Tibial artery (tissue), 4 donors: ENCODE results near the gene GNAI3.

Source experiments
- DNase-seq, 2 donors: peaks; one replicate each; pipeline ENCODE4 v3.0.0-alpha.2; 2019
- H3K27ac ChIP-seq, 2 donors: fragments of 200-600 bp; sonication (generic) in 1 of 2; 1 replicate in 1 of 2; 2 replicates in 1 of 2; pipeline ENCODE4 v1.5.1; 2018 to 2019; ENCODE audit warnings: mild to moderate bottlenecking in 1 of 2
- H3K27me3 ChIP-seq, 2 donors: fragments of 200-600 bp; sonication (generic) in 1 of 2; one replicate each; pipeline versions ENCODE4 v1.5.1 to v1.6.0; 2016 to 2019
- H3K36me3 ChIP-seq, 3 donors: fragments of 200-600 bp; sonication (generic) in 2 of 3; one replicate each; pipeline ENCODE4 v1.5.1; 2016 to 2019; ENCODE audit warnings: mild to moderate bottlenecking in 2 of 3
- H3K4me1 ChIP-seq, 4 donors: fragments of 200-600 bp; sonication (generic) in 2 of 4; 1 replicate in 3 of 4; 2 replicates in 1 of 4; pipeline ENCODE4 v1.5.1; 2016 to 2019
- H3K4me3 ChIP-seq, 2 donors: fragments of 200-600 bp; sonication (generic) in 1 of 2; 1 replicate in 1 of 2; 2 replicates in 1 of 2; pipeline ENCODE4 v1.5.1; 2018 to 2019; ENCODE audit warnings: mild to moderate bottlenecking in 2 of 2
- H3K9me3 ChIP-seq, 3 donors: fragments of 200-600 bp; sonication (generic) in 1 of 3; one replicate each; pipeline ENCODE4 v1.5.1; 2016 to 2019
- intact Hi-C: fragments of 100-400 bp; cut with DNase I; formaldehyde crosslinking; loops from one replicate; pipeline ENCODE4 v1.15.0; 2023; ENCODE audit warnings: low total_unique reads
- TF ChIP-seq, protein P1 (sequence below), 2 experiments: fragments of 200-600 bp in 1 of 2; fragments of 450-650 bp in 1 of 2; IDR thresholded peaks; one replicate each; pipeline ENCODE4 v1.5.1; 2017 to 2019; ENCODE audit warnings: antibody characterized with exemption in 2 of 2, mild to moderate bottlenecking in 1 of 2, moderate library complexity in 1 of 2

GNAI3 gene

DNA sequence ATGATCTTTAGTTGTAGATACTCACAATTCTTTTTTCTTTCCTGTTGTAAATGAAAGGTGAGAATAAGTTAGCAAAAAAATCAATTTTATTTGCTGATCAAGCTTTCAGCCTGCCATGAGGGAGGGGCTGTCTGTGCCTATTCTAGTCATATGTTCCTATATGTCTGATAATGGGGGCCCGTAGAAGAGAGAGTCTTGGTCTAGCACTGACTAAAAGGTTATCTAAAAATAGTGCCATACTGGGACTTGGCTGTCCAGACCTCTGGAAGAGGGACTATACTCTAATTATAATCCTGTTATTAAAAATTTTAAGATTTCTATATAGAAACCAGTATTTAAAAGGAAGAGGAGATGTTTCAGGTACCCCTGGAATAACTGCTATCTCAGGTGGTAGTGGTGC lies 18.6 kb downstream of the GNAI3 start:
- no peak overlapping the region for H3K27ac ChIP-seq

DNA sequence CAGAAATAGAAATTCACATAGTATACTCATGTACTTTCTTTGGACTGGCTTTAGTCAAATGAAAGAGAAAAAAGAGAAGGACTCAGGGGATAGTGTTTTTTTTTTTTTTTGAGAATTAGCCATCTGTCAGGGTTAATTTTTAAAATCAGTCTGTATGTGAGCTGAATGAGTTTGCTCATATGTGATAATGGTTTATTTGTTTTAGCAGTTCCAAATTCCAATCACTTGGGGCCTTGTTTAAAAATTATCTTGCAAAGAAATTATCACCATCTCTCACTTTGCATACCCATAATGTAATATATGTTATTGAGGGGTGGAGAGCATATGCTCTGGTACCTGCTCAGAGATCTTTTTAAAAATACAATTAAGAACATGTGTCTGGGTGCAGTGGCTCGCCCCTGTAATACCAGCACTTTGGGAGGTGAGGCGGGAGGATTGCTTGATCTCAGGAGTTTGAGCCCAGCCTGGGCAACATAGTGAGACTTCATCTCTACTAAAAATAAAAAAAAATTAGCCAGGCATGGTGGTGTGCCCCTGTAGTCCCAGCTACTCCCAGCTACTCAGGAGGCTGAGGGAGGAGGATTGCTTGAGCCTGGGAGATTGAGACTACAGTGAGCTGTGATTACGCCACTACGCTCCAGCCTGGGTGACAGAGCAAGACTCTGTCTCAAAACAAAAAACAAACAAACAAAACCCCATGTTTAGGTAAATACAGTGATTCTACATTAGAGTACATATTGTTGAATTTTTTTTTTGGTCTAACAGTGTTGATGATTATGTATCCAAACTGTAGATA lies 19.7 kb downstream of the GNAI3 start:
- Histone ChIP-seq H3K4me3 (no peak overlapping the region), H3K27me3 (no peaks in the 10 kb centered on the region), H3K9me3 (no peaks in the 10 kb centered on the region), H3K36me3 (no peaks in the 10 kb centered on the region), H3K27ac (no peak overlapping the region), H3K4me1 (peaks cover 0 to 79% (median 18%) of the 10 kb centered on the region in 4 donors)
- intact Hi-C loops: no loop called here
- TF ChIP-seq, protein P1, sequence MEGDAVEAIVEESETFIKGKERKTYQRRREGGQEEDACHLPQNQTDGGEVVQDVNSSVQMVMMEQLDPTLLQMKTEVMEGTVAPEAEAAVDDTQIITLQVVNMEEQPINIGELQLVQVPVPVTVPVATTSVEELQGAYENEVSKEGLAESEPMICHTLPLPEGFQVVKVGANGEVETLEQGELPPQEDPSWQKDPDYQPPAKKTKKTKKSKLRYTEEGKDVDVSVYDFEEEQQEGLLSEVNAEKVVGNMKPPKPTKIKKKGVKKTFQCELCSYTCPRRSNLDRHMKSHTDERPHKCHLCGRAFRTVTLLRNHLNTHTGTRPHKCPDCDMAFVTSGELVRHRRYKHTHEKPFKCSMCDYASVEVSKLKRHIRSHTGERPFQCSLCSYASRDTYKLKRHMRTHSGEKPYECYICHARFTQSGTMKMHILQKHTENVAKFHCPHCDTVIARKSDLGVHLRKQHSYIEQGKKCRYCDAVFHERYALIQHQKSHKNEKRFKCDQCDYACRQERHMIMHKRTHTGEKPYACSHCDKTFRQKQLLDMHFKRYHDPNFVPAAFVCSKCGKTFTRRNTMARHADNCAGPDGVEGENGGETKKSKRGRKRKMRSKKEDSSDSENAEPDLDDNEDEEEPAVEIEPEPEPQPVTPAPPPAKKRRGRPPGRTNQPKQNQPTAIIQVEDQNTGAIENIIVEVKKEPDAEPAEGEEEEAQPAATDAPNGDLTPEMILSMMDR (IDR thresholded peaks at IDR 0.05): no peak
- no peak for DNase-seq

More for the DNA sequence above, 18.6 kb downstream of the GNAI3 start:
- Histone ChIP-seq H3K4me3 (no peak overlapping the region), H3K36me3 (no peaks in the 10 kb centered on the region), H3K9me3 (no peaks in the 10 kb centered on the region), H3K27me3 (no peaks in the 10 kb centered on the region), H3K4me1 (peaks cover 0 to 90% (median 23%) of the 10 kb centered on the region in 4 donors)
- intact Hi-C loops: no loop called here
- TF ChIP-seq, protein P1 (IDR thresholded peaks at IDR 0.05): no peak
- no peak for DNase-seq

DNA sequence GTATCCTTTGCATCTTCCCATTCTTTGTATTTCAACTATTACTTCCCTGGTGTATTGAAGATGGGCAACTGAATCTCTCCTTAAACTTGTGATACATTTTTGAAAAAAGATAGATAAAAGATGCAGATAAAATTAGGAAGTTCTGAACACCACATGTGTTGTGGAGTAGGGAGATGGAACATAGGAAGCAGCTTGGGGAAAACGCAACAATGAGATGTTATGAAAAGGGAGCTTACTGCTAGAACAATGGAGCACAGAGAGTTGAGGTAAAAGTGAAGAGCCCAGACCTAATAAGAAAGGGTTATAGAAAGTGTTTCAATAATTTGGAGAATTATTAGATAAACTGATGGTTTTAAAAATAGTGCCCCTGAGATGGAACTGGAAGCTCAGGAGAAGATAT lies 20.9 kb downstream of the GNAI3 start:
- no peak for DNase-seq
- intact Hi-C loops: no loop called here
- Histone ChIP-seq H3K27me3 (no peaks in the 10 kb centered on the region), H3K4me3 (no peak overlapping the region), H3K27ac (no peak overlapping the region), H3K9me3 (no peaks in the 10 kb centered on the region), H3K4me1 (peaks cover 0 to 67% (median 13%) of the 10 kb centered on the region in 4 donors), H3K36me3 (peaks cover 0 to under 1% (median 0%) of the 10 kb centered on the region in 3 donors)
- TF ChIP-seq, protein P1 (IDR thresholded peaks at IDR 0.05): no peak

DNA sequence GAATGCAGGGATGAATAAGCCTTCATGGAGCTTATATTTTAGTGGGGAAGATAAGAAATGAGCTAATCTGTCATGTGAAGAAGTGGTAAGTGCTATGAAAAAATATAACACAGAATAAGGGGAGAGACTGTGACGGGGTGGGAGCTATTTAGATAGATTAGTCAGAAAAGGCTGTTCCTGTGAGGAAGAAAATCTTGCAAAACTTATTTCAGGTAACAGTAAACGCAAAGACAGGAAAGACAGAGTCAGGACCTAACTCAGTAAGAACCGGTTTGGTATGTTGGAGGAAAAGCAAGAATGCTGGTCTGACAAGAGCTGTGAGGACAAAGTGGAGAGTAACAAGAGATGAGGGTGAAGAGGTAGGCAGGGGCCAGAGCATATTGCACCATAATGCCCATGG lies 22.0 kb downstream of the GNAI3 start:
- DNase-seq: no peak
- intact Hi-C loops: no loop called here
- Histone ChIP-seq H3K9me3 (no peaks in the 10 kb centered on the region), H3K27me3 (no peaks in the 10 kb centered on the region), H3K4me3 (no peak overlapping the region), H3K4me1 (peaks cover 0 to 58% (median 13%) of the 10 kb centered on the region in 4 donors), H3K36me3 (peaks cover 0 to 8% (median 0%) of the 10 kb centered on the region in 3 donors), H3K27ac (no peak overlapping the region)
- TF ChIP-seq, protein P1 (IDR thresholded peaks at IDR 0.05): no peak

DNA sequence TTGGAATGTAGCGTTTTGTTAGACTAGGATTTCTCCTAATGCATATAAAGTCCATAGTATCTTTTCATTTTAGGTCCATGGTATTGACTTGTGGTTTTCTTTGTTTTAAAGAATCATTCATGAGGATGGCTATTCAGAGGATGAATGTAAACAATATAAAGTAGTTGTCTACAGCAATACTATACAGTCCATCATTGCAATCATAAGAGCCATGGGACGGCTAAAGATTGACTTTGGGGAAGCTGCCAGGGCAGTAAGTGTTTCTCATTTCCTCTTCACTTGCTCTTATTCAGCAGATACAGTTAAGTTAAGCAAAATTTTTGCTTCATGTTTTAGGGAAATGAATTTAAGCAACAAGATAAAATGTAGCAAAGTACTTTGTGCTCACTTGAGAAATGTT lies 25.4 kb downstream of the GNAI3 start:
- intact Hi-C loops: no loop called here
- Histone ChIP-seq H3K9me3 (no peaks in the 10 kb centered on the region), H3K4me1 (peaks cover 0 to 33% (median 9%) of the 10 kb centered on the region in 4 donors), H3K27me3 (no peaks in the 10 kb centered on the region), H3K4me3 (no peak overlapping the region), H3K27ac (no peak overlapping the region), H3K36me3 (peaks cover 0 to 21% (median 0%) of the 10 kb centered on the region in 3 donors)
- TF ChIP-seq, protein P1 (IDR thresholded peaks at IDR 0.05): no peak
- no peak for DNase-seq
